Heart right ventricle (tissue), 16 donors: Measurements from ENCODE around the gene CHD3. TPM values are rescaled to one million over a fixed set of nuclear protein-coding genes. Genes with fewer than 3 reads are reported as not detected.

Source experiments
- ATAC-seq, 8 donors: fragments of 200-7000 bp; cut with Tn5 transposase; one replicate each; pipeline ENCODE4 v1.9.1; 2020; ENCODE audit warnings: mild to moderate bottlenecking in 8 of 8, moderate library complexity in 8 of 8, moderate number of reproducible peaks in 1 of 8
- DNase-seq, 2 donors: peaks; one replicate each; pipeline ENCODE4 v3.0.0-alpha.2; 2020
- H3K27ac ChIP-seq, 10 donors: fragments of 200-600 bp; sonication (generic) in 2 of 10; one replicate each; pipeline versions ENCODE4 v1.5.0 to v1.8.0; 2020 to 2022; ENCODE audit warnings: mild to moderate bottlenecking in 3 of 10
- H3K27me3 ChIP-seq, 7 donors: fragments of 200-600 bp; one replicate each; pipeline ENCODE4 v1.8.0; 2021 to 2022; ENCODE audit warnings: mild to moderate bottlenecking in 2 of 7
- H3K36me3 ChIP-seq, 9 donors: fragments of 200-600 bp; sonication (generic) in 1 of 9; one replicate each; pipeline versions ENCODE4 v1.5.0 to v1.8.0; 2020 to 2022; ENCODE audit warnings: mild to moderate bottlenecking in 2 of 9
- H3K4me1 ChIP-seq, 9 donors: fragments of 200-600 bp; sonication (generic) in 1 of 9; one replicate each; pipeline versions ENCODE4 v1.5.0 to v1.8.0; 2020 to 2022; ENCODE audit warnings: mild to moderate bottlenecking in 4 of 9
- H3K4me3 ChIP-seq, 10 donors: fragments of 200-600 bp; sonication (generic) in 2 of 10; one replicate each; pipeline versions ENCODE4 v1.5.0 to v1.8.0; 2020 to 2022; ENCODE audit warnings: mild to moderate bottlenecking in 7 of 10, moderate library complexity in 2 of 10
- H3K9me3 ChIP-seq, 11 donors: fragments of 200-600 bp in 10 of 11; sonication (generic) in 2 of 11; one replicate each; pipeline versions ENCODE4 v1.5.0 to v1.8.0; 2013 to 2022; ENCODE audit warnings: mild to moderate bottlenecking in 2 of 11, control low read depth in 1 of 11, moderate library complexity in 1 of 11
- CTCF ChIP-seq, 9 donors: fragments of 200-600 bp; sonication (generic) in 2 of 9; IDR thresholded peaks; one replicate each; pipeline versions ENCODE4 v1.5.0 to v1.8.0; 2021 to 2022; ENCODE audit warnings: antibody characterized with exemption in 9 of 9, mild to moderate bottlenecking in 5 of 9, moderate library complexity in 1 of 9
- WGBS, 2 donors: extraction: QIAGEN DNeasy Blood & Tissue Kit; methylation state at CpG; one replicate each; pipeline ENCODE4 v1.1.7; 2013; ENCODE audit warnings: inconsistent platforms in 1 of 2; 5-methylcytosine and 5-hydroxymethylcytosine counted together
- intact Hi-C, 10 donors: fragments of 100-400 bp; cut with DNase I; formaldehyde crosslinking; loops; one replicate each; pipeline versions ENCODE4 v1.11.1 to v1.14.2; 2022
- polyA plus RNA-seq, 2 donors: library from polyadenylated mRNA; stranded (reverse); fragments of 200-250 nt; gene quantifications; one replicate each; pipeline ENCODE4 v1.2.3, GENCODE V29; 2013
- total RNA-seq, 10 donors: library from RNA; stranded (reverse); fragmentation: NEBNext Ultra II Directional in 3 of 10; extraction: Animal tissue kit (Norgen Biotek cat#: 25700) in 3 of 10; gene quantifications; one replicate each; pipeline versions ENCODE4 v1.2.1 to v1.2.4, GENCODE V29; 2021 to 2023
- donor health status: Arrhythmogenic right ventricular cardiomyopathy.
- donor health status: ischemic (EF 13 %, LVEDD 7.1; RV severe dilation, severe dysfunction).
- donor health status: healthy with polysubstance abuse.
- donor health status: DM: no; HTN: yes; CAD: no.
- donor health status: DM: no; HTN: no; CAD: no.
- donor health status: ischemic (EF 25% LVEDD 6.9; RV normal size, moderate dysfunction).
- donor health status: ischemic (EF 25% LVEDD 5.7; RV mildly dilated, moderate dysfunction).
- donor health status: healthy.
- donor health status: DM: yes; HTN: yes; CAD: no.
- donor health status: Ischemic cardiomyopathy.
- donor health status: ischemic (EF 35%, LVEDD 5.7; RV mildly dilated, moderate dysfunction).
- donor health status: nonischemic (EF 11% LVEDD 7.7; RV severe dilation, severe dysfunction).
- donor health status: DM: yes; HTN: yes; CAD: no.
- donor health status: PGD.
- donor health status: ischemic (EF 29% LVEDD 5.4; RV normal size, mild dysfunction).
- donor health status: nonischemic (EF 23%, LVEDD 6.1; RV moderate dilation, normal function).

Gene CHD3
- total and polyA plus RNA-seq, 12 donors, result 8.2 to 29.0 (median 11.1) TPM

DNA sequence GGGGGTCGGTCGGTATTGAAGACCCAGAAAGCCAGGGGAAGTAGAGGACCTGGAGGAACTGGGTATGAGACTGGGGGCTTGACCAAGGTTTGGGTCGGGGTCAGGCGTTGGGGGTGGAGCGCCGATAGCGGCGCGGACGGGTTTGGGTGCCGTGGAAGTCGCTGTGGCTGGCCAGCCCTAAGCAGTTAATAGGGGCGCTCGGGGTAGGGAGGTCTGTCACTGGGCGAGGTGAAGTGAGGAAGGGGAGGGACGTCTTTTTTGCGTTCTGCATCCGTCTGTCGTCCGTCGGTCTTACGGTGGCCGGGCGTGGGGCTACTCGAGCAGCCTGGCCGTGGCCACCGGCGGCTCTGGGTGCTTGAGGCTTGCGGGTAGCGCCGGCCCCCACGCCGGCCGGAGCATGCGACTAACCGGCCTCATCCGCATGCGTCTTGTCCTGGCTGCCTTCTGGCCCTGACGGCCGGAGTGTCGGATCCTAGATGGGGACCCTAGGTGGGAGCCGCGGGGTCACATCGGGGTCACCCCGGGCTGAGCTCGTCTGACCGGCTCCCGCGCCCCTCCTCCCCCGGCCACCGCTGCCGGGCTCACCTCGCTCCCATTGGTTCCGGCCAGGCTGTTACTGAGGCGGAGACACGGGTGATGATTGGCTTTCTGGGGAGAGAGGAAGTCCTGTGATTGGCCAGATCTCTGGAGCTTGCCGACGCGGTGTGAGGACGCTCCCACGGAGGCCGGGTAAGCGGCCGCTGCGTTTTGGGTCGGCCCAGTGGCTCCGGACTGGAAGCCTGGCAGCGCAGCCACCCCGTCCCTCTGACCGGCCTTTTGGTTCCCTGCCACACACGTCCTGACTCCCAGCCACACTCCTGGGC is 44.1 kb upstream of the CHD3 start:
- TF ChIP-seq CTCF (IDR thresholded peaks at IDR 0.05), result no peak
- peak overlapping the region; percentile 90 to 100 (median 97) for H3K27ac ChIP-seq
- intact Hi-C loops, result loop anchor here in 3 of 10 donors (1.0 to 10.0 kb wide), 3 partner anchors 10 to 310 kb away; partner anchors contain the start of genes PER1 (in 2 of the 3) and KDM6B (in 1 of the 3)
- DNase-seq (peak; percentile 88 to 94), ATAC-seq (peak; percentile 57 to 80 (median 71))
- 1% methylated on average over 65 to 71 of the region's 71 CpGs for WGBS, 2 donors
- H3K27me3 ChIP-seq, result no peaks in the 10 kb centered on the region
- peaks cover 0 to 58% (median 28%) of the 10 kb centered on the region in 9 donors for H3K36me3 ChIP-seq
- peak overlapping the region; percentile 68 to 90 (median 76) for H3K4me3 ChIP-seq
- H3K4me1 ChIP-seq, result peaks cover 12 to 48% (median 37%) of the 10 kb centered on the region in 9 donors
- no peaks in the 10 kb centered on the region for H3K9me3 ChIP-seq

- Histone ChIP-seq H3K4me3 (peak overlapping the region in 9 of 10 donors; percentile 68 to 90 (median 76)), H3K4me1 (peaks cover 12 to 38% (median 28%) of the 10 kb centered on the region in 9 donors), H3K9me3 (no peaks in the 10 kb centered on the region), H3K27ac (peak overlapping the region in 9 of 10 donors; percentile 90 to 100 (median 98)), H3K36me3 (peaks cover 0 to 60% (median 38%) of the 10 kb centered on the region in 9 donors), H3K27me3 (no peaks in the 10 kb centered on the region)
- TF ChIP-seq CTCF (IDR thresholded peaks at IDR 0.05), result no peak
- WGBS, 2 donors, result 72 to 75% methylated on average over 15 of the region's 15 CpGs
- DNase-seq (no peak), ATAC-seq (no peak)
- intact Hi-C loops, result loop anchor here in 1 of 10 donors (10.0 kb wide), 1 partner anchor 309 kb away; the partner anchor contains the start of gene PER1
Observed at GRCh38 chr17:7845359-7846062, 43.1 kb upstream of the CHD3 start.

- Histone ChIP-seq H3K36me3 (peaks cover 0 to 60% (median 41%) of the 10 kb centered on the region in 9 donors), H3K27me3 (no peaks in the 10 kb centered on the region), H3K4me1 (peaks cover 9 to 32% (median 24%) of the 10 kb centered on the region in 9 donors), H3K27ac (peak overlapping the region in 4 of 10 donors; percentile 96 to 100 (median 98)), H3K9me3 (no peaks in the 10 kb centered on the region), H3K4me3 (peak overlapping the region in 2 of 10 donors; percentile 68 to 77)
- WGBS, 2 donors, result 86 to 91% methylated on average over 22 of the region's 22 CpGs
- ATAC-seq (no peak), DNase-seq (no peak)
- TF ChIP-seq CTCF (IDR thresholded peaks at IDR 0.05), result no peak
- intact Hi-C loops, result loop anchor here in 1 of 10 donors (10.0 kb wide), 1 partner anchor 309 kb away; the partner anchor contains the start of gene PER1
Observed at GRCh38 chr17:7846063-7846735, 42.4 kb upstream of the CHD3 start.
